Adrenal gland (tissue), 12 donors: ENCODE results near the gene DROSHA. TPM values are rescaled to one million over a fixed set of nuclear protein-coding genes. Genes with fewer than 3 reads are reported as not detected.
"Not testable (repeated sequence)": the region's sequence is repeated elsewhere in the genome, so short reads cannot be mapped to it uniquely, and the experiment has no call there.

Experiments used
- DNase-seq, 7 donors: peaks; one replicate each; pipeline ENCODE4 v3.0.0-alpha.2; 2019 to 2020
- H3K27ac ChIP-seq, 5 donors: fragments of 200-600 bp; sonication (generic) in 4 of 5; 1 replicate in 3 of 5; 2 replicates in 2 of 5; pipeline versions ENCODE4 v1.5.1 to v1.8.0; 2016 to 2020; ENCODE audit warnings: mild to moderate bottlenecking in 1 of 5
- H3K27me3 ChIP-seq: fragments of 200-600 bp; 2 replicates; pipeline ENCODE4 v1.8.0; 2021
- H3K36me3 ChIP-seq, 2 donors: fragments of 200-600 bp; replicated peaks in 1 of 2; 1 replicate in 1 of 2; 2 replicates in 1 of 2; pipeline versions ENCODE4 v1.5.1 to v1.8.0; 2018 to 2022
- H3K4me1 ChIP-seq, 2 donors: fragments of 200-600 bp; replicated peaks in 1 of 2; 1 replicate in 1 of 2; 2 replicates in 1 of 2; pipeline versions ENCODE4 v1.5.1 to v1.8.0; 2018 to 2021
- H3K4me3 ChIP-seq, 4 donors: fragments of 200-600 bp; sonication (generic) in 3 of 4; one replicate each; pipeline ENCODE4 v1.5.1; 2016 to 2018
- H3K9me3 ChIP-seq, 3 donors: fragments of 200-600 bp; sonication (generic) in 1 of 3; replicated peaks in 1 of 3; 1 replicate in 2 of 3; 2 replicates in 1 of 3; pipeline versions ENCODE4 v1.5.1 to v1.8.0; 2016 to 2021
- POLR2A ChIP-seq, 2 donors: fragments of 450-650 bp; IDR thresholded peaks; one replicate each; pipeline ENCODE4 v1.6.1; 2017; ENCODE audit warnings: antibody characterized with exemption in 2 of 2, mild to moderate bottlenecking in 2 of 2, moderate library complexity in 1 of 2
- WGBS, 4 donors: extraction: QIAGEN DNeasy Blood & Tissue Kit in 2 of 4; methylation state at CpG; one replicate each; pipeline versions ENCODE4 v1.1.5 to v1.1.7; 2013 to 2017; 5-methylcytosine and 5-hydroxymethylcytosine counted together
- intact Hi-C, 2 donors: fragments of 100-400 bp; cut with DNase I; formaldehyde crosslinking; loops; one replicate each; pipeline versions ENCODE4 v1.14.1 to v1.15.0; 2022 to 2023
- polyA plus RNA-seq, 3 donors: library from polyadenylated mRNA; stranded (reverse); fragments of 200-250 nt in 2 of 3; fragments of 350-450 nt in 1 of 3; fragmentation: Illumina TruSeq in 1 of 3; extraction: RNeasy Lipid Tissue Mini Kit (QIAGEN cat#74804) in 1 of 3; gene quantifications; one replicate each; pipeline ENCODE4 v1.2.3, GENCODE V29; 2013 to 2014
- total RNA-seq, 9 donors: library from RNA; depleted of rRNA in 4 of 9; stranded (reverse); fragments of >200 nt in 4 of 9; fragments of 120-200 nt in 1 of 9; fragmentation: NEBNext Ultra II Directional in 1 of 9; extraction: Animal tissue kit (Norgen Biotek cat#: 25700) in 1 of 9; gene quantifications; one replicate each; pipeline versions ENCODE4 v1.1.0 to v1.2.4, GENCODE V29; 2013 to 2023
- TF ChIP-seq, protein P1 (sequence below), 6 experiments: fragments of 450-650 bp in 4 of 6; fragments of 200-600 bp in 2 of 6; sonication (generic) in 1 of 6; IDR thresholded peaks; 1 replicate in 5 of 6; 2 replicates in 1 of 6; pipeline versions ENCODE4 v1.5.1 to v1.8.0; 2016 to 2021; ENCODE audit warnings: antibody characterized with exemption in 6 of 6, mild to moderate bottlenecking in 2 of 6, moderate library complexity in 1 of 6
- donor health status: healthy with polysubstance abuse.
- donor health status: Bipolar disorder and iron deficiency.
- donor health status: DM: yes; HTN: yes; CAD: no.
- donor health status: DM: no; HTN: no; CAD: no.
- donor health status: DM: no; HTN: no; CAD: no.
- donor health status: DM: yes; HTN: yes; CAD: no.

The DROSHA gene
- total and polyA plus RNA-seq, 12 donors = 22.6 to 93.0 (median 44.2) TPM

GRCh38 chr5:31362931-31363568, 168.8 kb downstream of the DROSHA start:
- intact Hi-C loops = no loop called here
- no peak for DNase-seq
- no peaks in the 10 kb centered on the region for H3K36me3 ChIP-seq
- no peaks in the 10 kb centered on the region for H3K9me3 ChIP-seq
- H3K27ac ChIP-seq = no peak overlapping the region
- H3K4me3 ChIP-seq = no peak overlapping the region
- H3K27me3 ChIP-seq = no peaks in the 10 kb centered on the region
- no peaks in the 10 kb centered on the region for H3K4me1 ChIP-seq
- 59 to 76% (median 69%) methylated on average over 3 of the region's 3 CpGs for WGBS, 4 donors
- no peak for TF ChIP-seq POLR2A (IDR thresholded peaks at IDR 0.05)
- TF ChIP-seq, protein P1, sequence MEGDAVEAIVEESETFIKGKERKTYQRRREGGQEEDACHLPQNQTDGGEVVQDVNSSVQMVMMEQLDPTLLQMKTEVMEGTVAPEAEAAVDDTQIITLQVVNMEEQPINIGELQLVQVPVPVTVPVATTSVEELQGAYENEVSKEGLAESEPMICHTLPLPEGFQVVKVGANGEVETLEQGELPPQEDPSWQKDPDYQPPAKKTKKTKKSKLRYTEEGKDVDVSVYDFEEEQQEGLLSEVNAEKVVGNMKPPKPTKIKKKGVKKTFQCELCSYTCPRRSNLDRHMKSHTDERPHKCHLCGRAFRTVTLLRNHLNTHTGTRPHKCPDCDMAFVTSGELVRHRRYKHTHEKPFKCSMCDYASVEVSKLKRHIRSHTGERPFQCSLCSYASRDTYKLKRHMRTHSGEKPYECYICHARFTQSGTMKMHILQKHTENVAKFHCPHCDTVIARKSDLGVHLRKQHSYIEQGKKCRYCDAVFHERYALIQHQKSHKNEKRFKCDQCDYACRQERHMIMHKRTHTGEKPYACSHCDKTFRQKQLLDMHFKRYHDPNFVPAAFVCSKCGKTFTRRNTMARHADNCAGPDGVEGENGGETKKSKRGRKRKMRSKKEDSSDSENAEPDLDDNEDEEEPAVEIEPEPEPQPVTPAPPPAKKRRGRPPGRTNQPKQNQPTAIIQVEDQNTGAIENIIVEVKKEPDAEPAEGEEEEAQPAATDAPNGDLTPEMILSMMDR (IDR thresholded peaks at IDR 0.05) = no peak

GRCh38 chr5:31362529-31362900, 169.4 kb downstream of the DROSHA start:
- intact Hi-C loops = no loop called here
- H3K27ac ChIP-seq = no peak overlapping the region
- TF ChIP-seq, protein P1 (IDR thresholded peaks at IDR 0.05) = no peak
- TF ChIP-seq POLR2A (IDR thresholded peaks at IDR 0.05) = no peak
- H3K9me3 ChIP-seq = no peaks in the 10 kb centered on the region
- DNase-seq = no peak
- WGBS, 4 donors = 64 to 91% (median 77%) methylated on average over 1 of the region's 1 CpG
- no peaks in the 10 kb centered on the region for H3K27me3 ChIP-seq
- H3K4me3 ChIP-seq = no peak overlapping the region
- no peaks in the 10 kb centered on the region for H3K36me3 ChIP-seq
- no peaks in the 10 kb centered on the region for H3K4me1 ChIP-seq

GRCh38 chr5:31361704-31362528, 170.0 kb downstream of the DROSHA start:
- H3K36me3 ChIP-seq, H3K27ac ChIP-seq, H3K27me3 ChIP-seq, H3K9me3 ChIP-seq, H3K4me1 ChIP-seq, H3K4me3 ChIP-seq, intact Hi-C loops, DNase-seq: not testable (repeated sequence)
- WGBS, 4 donors = 78 to 87% (median 84%) methylated on average over 6 of the region's 6 CpGs

- Histone ChIP-seq H3K27ac (no peak overlapping the region), H3K36me3 (no peaks in the 10 kb centered on the region), H3K4me3 (no peak overlapping the region), H3K4me1 (no peaks in the 10 kb centered on the region), H3K27me3 (no peaks in the 10 kb centered on the region), H3K9me3 (no peaks in the 10 kb centered on the region)
- WGBS, 4 donors = 28 to 38% (median 31%) methylated on average over 1 of the region's 1 CpG
- intact Hi-C loops = no loop called here
- TF ChIP-seq, protein P1 (IDR thresholded peaks at IDR 0.05) = no peak
- TF ChIP-seq POLR2A (IDR thresholded peaks at IDR 0.05) = no peak
- no peak for DNase-seq
Observed at GRCh38 chr5:31361234-31361633, 170.7 kb downstream of the DROSHA start.
